Astrocyte of the cerebellum (primary cell): Measurements from ENCODE around the gene IL17RD.

ENCODE experiments used
- DNase-seq: peaks from one replicate; pipeline ENCODE4 v3.0.0-alpha.2; 2011; ENCODE audit warnings: low read depth
- H3K4me3 ChIP-seq: 2 replicates; pipeline ENCODE4 v1.5.1; 2011; ENCODE audit warnings: mild to moderate bottlenecking, low read depth, low read length, moderate library complexity
- in situ Hi-C: cut with HindIII; loops from 2 replicates; pipeline ENCODE4 v1.10.0; 2017; ENCODE audit warnings: low sequenced_read_pairs
- TF ChIP-seq, protein P1 (sequence below): IDR thresholded peaks from 2 replicates; pipeline ENCODE4 v1.5.1; 2012; ENCODE audit warnings: low read length, low read depth, moderate library complexity, mild to moderate bottlenecking; ENCODE audit errors: missing control alignments

The IL17RD gene

DNA sequence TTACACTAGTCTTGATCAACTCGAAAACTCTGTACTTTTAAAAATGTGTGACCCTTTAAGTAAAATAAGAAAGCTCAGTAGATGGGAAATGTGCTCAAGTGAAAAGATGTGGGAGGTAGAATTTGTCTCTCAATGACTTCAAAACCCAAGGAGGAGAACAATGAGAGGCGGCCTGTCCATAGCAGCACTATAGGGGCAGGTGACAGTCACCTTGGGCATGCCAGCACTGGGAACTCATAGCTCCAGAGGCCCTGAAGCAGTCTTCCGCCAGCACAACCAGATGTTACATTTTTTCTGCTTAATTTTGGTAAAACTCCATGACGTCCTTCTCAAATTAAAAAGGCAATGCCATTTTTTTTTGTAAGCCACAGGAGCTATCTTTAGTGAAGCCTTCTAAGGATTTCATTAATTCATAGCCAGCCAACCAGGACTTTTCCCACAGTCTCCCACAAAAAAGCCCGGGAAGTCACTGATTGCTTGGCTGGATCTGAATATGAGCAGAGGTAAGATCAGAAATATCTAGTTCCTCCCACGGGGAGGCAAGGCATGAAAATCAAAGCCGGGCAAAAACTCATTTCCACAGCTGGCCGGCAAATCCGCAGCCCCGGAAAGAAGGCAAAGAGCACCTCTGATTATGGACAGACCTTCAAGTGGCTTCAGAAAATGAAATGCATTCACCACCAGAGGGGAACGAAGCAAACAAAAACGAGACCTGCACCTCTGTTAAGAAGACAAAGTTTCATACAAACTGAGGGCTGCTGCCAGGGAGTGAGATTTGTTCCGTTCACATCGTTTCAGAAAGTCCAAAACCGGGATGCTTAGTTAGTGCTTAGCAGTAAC is 10.5 kb downstream of the IL17RD start:
- DNase-seq = no peak
- in situ Hi-C loops = no loop called here
- no peak overlapping the region for H3K4me3 ChIP-seq
- TF ChIP-seq, protein P1, sequence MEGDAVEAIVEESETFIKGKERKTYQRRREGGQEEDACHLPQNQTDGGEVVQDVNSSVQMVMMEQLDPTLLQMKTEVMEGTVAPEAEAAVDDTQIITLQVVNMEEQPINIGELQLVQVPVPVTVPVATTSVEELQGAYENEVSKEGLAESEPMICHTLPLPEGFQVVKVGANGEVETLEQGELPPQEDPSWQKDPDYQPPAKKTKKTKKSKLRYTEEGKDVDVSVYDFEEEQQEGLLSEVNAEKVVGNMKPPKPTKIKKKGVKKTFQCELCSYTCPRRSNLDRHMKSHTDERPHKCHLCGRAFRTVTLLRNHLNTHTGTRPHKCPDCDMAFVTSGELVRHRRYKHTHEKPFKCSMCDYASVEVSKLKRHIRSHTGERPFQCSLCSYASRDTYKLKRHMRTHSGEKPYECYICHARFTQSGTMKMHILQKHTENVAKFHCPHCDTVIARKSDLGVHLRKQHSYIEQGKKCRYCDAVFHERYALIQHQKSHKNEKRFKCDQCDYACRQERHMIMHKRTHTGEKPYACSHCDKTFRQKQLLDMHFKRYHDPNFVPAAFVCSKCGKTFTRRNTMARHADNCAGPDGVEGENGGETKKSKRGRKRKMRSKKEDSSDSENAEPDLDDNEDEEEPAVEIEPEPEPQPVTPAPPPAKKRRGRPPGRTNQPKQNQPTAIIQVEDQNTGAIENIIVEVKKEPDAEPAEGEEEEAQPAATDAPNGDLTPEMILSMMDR = no peak

DNA sequence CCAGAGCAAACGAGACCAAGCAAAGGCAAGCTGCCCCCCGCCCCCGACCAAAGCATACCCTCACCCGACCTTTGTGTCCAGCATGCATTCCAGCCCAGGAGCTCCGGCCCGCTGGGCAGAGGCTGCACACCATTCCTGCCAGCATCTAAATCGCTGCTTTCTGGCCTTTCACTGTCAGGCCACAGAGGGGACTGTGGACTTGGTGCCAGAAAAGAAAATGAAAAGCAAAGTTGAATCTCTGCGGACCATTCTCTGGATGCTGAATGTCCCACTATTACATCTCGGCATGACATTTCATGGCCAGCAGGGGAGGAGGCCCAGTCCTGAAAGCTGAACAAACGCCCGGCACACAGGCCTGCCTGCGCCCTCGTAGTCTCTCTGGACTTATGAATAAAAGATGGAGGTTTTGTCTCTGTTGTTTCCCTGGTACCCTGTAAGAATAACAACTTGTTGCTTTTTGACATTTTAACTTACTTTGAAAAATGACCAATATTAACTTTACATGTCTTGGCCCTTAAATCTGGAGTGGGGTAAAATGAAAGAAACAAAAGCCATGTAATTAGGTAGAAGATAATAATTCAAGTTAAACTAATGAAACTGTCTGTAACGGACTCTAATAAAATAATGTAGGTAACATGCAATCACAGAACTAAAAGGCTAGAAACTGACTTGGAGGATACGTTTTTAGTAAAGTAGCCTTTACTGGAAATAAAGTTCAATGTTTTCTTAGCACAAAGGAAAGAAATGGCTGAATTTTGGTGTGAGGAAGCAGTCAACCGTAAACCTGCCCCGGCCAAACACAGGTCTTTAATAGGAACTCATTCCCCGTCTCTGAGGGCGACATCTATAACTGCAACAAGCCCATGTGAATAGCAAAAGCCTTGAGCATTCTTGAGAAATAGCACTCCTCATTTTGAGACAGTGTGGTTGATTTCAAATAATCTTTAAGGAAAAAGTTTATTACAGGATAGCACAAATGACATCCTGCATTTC is 12.7 kb downstream of the IL17RD start:
- no peak for DNase-seq
- H3K4me3 ChIP-seq = peak overlapping the region; percentile 11
- in situ Hi-C loops = no loop called here
- TF ChIP-seq, protein P1 = peak; percentile 37

- TF ChIP-seq, protein P1 = no peak
- in situ Hi-C loops = no loop called here
- DNase-seq = no peak
- peak overlapping the region; percentile 11 for H3K4me3 ChIP-seq
Observed at GRCh38 chr3:57151749-57152148, 13.4 kb downstream of the IL17RD start.

DNA sequence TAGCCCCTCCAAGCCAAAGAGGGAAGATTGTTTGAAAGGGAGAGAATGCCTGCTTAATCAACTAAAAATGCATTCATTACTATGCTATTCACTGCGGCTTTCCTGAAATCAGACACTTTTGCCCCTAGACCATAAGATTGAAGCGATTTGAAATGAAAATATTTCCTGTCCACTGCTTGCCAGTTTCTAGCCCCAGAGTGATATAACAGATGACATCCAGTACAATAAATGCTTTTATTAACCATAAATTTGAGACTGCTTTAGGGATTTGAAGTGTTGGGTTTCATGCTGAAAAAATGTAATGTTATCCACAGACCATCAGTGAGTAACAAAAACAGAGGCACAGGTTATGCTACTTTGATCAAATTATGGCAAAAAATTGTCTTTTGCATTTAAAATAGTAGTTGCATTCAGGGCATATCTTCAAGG is 14.1 kb downstream of the IL17RD start:
- TF ChIP-seq, protein P1 = no peak
- H3K4me3 ChIP-seq = no peak overlapping the region
- peak; percentile 81 for DNase-seq
- in situ Hi-C loops = no loop called here

GRCh38 chr3:57150113-57150581 is 15.0 kb downstream of the IL17RD start:
- in situ Hi-C loops = no loop called here
- no peak for DNase-seq
- TF ChIP-seq, protein P1 = no peak
- no peak overlapping the region for H3K4me3 ChIP-seq

- in situ Hi-C loops = no loop called here
- H3K4me3 ChIP-seq = no peak overlapping the region
- DNase-seq = no peak
- TF ChIP-seq, protein P1 = no peak
Observed at GRCh38 chr3:57147071-57147470, 18.1 kb downstream of the IL17RD start.
